ENCODE results near the gene FCRLB.
"Not testable (repeated sequence)": the region's sequence is repeated elsewhere in the genome, so short reads cannot be mapped to it uniquely, and the experiment has no call there.

GRCh38 chr1:161769673-161770045 is 48.3 kb downstream of the FCRLB start:
- not testable (repeated sequence) for TF ChIP-seq REST (IDR thresholded peaks at IDR 0.05; ENCODE audit: insufficient read depth in 1 of 2, low read depth in 2 of 2, low read length in 1 of 2); TCF7L2 (IDR thresholded peaks at IDR 0.05; ENCODE audit: low read depth, low read length)
- TF ChIP-seq, protein P1, sequence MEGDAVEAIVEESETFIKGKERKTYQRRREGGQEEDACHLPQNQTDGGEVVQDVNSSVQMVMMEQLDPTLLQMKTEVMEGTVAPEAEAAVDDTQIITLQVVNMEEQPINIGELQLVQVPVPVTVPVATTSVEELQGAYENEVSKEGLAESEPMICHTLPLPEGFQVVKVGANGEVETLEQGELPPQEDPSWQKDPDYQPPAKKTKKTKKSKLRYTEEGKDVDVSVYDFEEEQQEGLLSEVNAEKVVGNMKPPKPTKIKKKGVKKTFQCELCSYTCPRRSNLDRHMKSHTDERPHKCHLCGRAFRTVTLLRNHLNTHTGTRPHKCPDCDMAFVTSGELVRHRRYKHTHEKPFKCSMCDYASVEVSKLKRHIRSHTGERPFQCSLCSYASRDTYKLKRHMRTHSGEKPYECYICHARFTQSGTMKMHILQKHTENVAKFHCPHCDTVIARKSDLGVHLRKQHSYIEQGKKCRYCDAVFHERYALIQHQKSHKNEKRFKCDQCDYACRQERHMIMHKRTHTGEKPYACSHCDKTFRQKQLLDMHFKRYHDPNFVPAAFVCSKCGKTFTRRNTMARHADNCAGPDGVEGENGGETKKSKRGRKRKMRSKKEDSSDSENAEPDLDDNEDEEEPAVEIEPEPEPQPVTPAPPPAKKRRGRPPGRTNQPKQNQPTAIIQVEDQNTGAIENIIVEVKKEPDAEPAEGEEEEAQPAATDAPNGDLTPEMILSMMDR (IDR thresholded peaks at IDR 0.05), result not testable (repeated sequence)

Data from Panc1 (cell line).